ENCODE results near the gene EXT2. TPM values are rescaled to one million over a fixed set of nuclear protein-coding genes. Genes with fewer than 3 reads are reported as not detected.

Gene EXT2
- polyA plus RNA-seq, 1 experiment = 171 TPM

DNA sequence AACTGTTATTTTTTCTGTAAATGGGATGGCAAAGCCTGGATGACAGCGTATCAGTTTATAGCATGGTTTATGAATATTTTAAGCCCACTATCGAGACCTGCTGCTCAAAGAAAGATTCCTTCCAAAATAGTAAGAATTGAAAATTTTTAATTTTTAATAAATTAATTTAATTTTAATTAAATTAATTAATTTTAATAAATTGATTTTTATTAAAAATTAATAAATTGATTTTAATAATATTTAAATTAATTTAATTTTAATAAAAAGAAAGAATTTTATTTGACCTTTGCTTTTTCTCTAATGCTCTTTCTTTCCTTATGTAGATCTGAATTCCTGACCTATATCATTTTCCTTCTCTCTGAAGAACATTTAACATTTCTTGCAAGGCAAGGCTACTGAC is 62.9 kb downstream of the EXT2 start:
- no peak overlapping the region for H3K4me3 ChIP-seq (ENCODE audit: low read depth, low read length)
- DNase-seq (ENCODE audit: low read depth) = no peak
- H3K36me3 ChIP-seq (ENCODE audit: control insufficient read depth, insufficient read depth, low read length) = peaks cover 1% of the 10 kb centered on the region; the same call in 1 of the 2 replicates
- ChIA-PET POLR2A (no interaction called here), CTCF (interaction anchor here (1.3 kb wide), 1 partner anchor 21 kb away, joined by 3 read pairs; no protein-coding TSS in a partner anchor)
- H3K27me3 ChIP-seq (ENCODE audit: control insufficient read depth, insufficient read depth, low read length) = no peaks in the 10 kb centered on the region
- no peak for TF ChIP-seq CTCF (IDR thresholded peaks at IDR 0.05; ENCODE audit: insufficient read depth, low read depth, low read length)

DNA sequence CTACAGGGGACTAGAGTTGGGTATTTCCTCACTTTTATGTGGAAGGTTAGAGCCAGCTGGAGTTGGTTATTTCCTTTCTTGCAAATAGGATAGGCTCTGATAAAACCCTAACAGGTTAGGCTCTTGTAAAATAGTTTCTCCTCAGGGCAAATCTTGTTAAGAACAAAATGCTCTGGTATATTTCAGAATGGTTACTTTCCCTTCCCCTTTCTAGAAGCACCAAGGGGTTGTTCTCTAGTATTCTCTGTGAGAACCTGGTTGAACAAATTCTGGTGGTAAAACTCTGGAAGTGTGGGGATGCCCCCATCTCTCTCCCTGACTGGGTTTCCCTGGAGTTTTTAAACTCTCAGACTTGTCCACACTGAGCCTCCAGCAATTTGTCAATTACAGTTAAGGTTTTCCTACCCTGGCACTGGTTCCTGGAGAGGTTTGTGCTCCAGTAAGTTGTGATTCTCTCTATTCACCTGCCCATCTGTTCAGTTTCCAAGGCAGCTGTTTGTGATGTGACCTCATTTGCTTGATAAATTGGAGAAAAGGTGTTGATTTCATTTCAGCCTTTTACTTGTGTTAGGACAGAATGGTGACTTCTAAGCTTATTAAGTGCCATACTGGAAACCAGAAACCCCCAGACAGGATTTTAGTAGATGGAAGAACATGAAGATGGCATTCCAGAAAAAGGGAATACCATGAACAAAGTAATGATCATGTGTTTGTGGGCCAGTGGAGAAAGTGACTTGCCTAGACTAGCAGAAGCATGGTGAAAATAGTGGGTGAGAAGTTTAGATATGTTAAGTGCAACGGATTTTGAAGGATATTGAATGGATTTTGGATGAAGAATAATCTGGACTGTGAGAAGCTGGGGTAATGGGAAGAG is 64.6 kb downstream of the EXT2 start:
- peaks cover 1% of the 10 kb centered on the region; the same call in 1 of the 2 replicates for H3K36me3 ChIP-seq (ENCODE audit: control insufficient read depth, insufficient read depth, low read length)
- no peaks in the 10 kb centered on the region for H3K27me3 ChIP-seq (ENCODE audit: control insufficient read depth, insufficient read depth, low read length)
- H3K4me3 ChIP-seq (ENCODE audit: low read depth, low read length) = no peak overlapping the region
- no peak for TF ChIP-seq CTCF (IDR thresholded peaks at IDR 0.05; ENCODE audit: insufficient read depth, low read depth, low read length)
- no peak for DNase-seq (ENCODE audit: low read depth)
- ChIA-PET POLR2A (no interaction called here), CTCF (interaction anchor here (0.6 to 0.9 kb wide), 2 partner anchors 28 to 55 kb away, joined by 3 to 4 read pairs; no protein-coding TSS in a partner anchor)

GRCh38 chr11:44162004-44162403 is 66.5 kb downstream of the EXT2 start:
- Histone ChIP-seq H3K27me3 (ENCODE audit: control insufficient read depth, insufficient read depth, low read length) (no peaks in the 10 kb centered on the region), H3K4me3 (ENCODE audit: low read depth, low read length) (no peak overlapping the region), H3K36me3 (ENCODE audit: control insufficient read depth, insufficient read depth, low read length) (peaks cover 1% of the 10 kb centered on the region; the same call in 1 of the 2 replicates)
- ChIA-PET POLR2A (interaction anchor here (0.7 to 1.0 kb wide), 2 partner anchors 17 to 98 kb away, joined by 3 read pairs; no protein-coding TSS in a partner anchor), CTCF (interaction anchor here (1.1 to 1.3 kb wide), 2 partner anchors 16 to 29 kb away, joined by 3 read pairs; no protein-coding TSS in a partner anchor)
- no peak for DNase-seq (ENCODE audit: low read depth)
- no peak for TF ChIP-seq CTCF (IDR thresholded peaks at IDR 0.05; ENCODE audit: insufficient read depth, low read depth, low read length)

DNA sequence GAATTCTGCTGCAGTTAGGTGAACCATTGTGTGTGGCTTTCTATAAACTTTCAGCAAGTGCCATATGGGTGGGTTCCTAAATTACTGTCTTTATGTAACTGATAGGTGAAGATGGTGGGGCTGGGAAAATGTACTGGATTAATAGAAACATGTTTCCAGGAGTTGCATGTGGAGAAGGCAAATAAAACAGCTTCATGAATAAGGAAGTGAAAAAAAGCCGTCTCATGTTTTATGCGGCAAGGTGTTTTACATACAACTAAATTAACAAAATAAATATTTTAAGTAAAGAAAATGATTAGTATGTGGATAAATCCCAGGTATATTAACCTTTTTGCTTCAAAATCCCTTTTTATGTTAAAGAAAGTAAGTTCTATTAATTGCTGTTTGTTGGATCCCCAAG is 67.2 kb downstream of the EXT2 start:
- H3K4me3 ChIP-seq (ENCODE audit: low read depth, low read length) = no peak overlapping the region
- no peak for DNase-seq (ENCODE audit: low read depth)
- peaks cover 1% of the 10 kb centered on the region; the same call in 1 of the 2 replicates for H3K36me3 ChIP-seq (ENCODE audit: control insufficient read depth, insufficient read depth, low read length)
- ChIA-PET CTCF (interaction anchor here (1.2 kb wide), 1 partner anchor 29 kb away, joined by 5 read pairs; no protein-coding TSS in a partner anchor), POLR2A (interaction anchor here (1.0 kb wide), 1 partner anchor 16 kb away, joined by 3 read pairs; no protein-coding TSS in a partner anchor)
- TF ChIP-seq CTCF (IDR thresholded peaks at IDR 0.05; ENCODE audit: insufficient read depth, low read depth, low read length) = no peak
- no peaks in the 10 kb centered on the region for H3K27me3 ChIP-seq (ENCODE audit: control insufficient read depth, insufficient read depth, low read length)

DNA sequence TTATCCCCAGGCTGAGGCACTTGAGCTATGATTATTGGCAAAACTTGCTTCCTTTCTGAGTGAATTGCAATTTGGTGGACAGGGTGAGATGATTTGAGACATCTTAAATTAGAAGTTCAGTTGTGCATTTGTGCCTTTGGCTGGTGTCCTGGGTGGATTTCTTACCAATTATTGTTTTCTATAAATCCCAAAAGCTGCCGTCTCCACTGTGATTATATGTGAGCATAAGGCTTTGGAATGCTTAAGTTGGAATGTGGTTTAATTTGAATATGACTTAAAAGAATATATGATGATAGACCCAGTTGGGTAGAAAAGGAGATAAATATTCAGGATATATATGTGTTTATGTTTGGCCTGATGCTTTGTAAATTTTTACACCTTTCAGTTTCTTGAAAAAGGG is 70.0 kb downstream of the EXT2 start:
- Histone ChIP-seq H3K27me3 (ENCODE audit: control insufficient read depth, insufficient read depth, low read length) (no peaks in the 10 kb centered on the region), H3K4me3 (ENCODE audit: low read depth, low read length) (no peak overlapping the region), H3K36me3 (ENCODE audit: control insufficient read depth, insufficient read depth, low read length) (no peaks in the 10 kb centered on the region)
- POLR2A ChIA-PET = no interaction called here
- CTCF ChIA-PET = interaction anchor here (0.8 to 1.6 kb wide), 2 partner anchors 60 to 93 kb away, joined by 3 read pairs; no protein-coding TSS in a partner anchor
- no peak for DNase-seq (ENCODE audit: low read depth)
- TF ChIP-seq CTCF (IDR thresholded peaks at IDR 0.05; ENCODE audit: insufficient read depth, low read depth, low read length) = no peak

All from BJ (cell line).